ENCODE results near the gene WDCP.

- no peak for TF ChIP-seq RAD21 (IDR thresholded peaks at IDR 0.05; ENCODE audit: low read depth)
- TF ChIP-seq MAX (IDR thresholded peaks at IDR 0.05): no peak
- no peak for TF ChIP-seq REST (IDR thresholded peaks at IDR 0.05; ENCODE audit: low read depth)
- no peak for TF ChIP-seq ZBTB7A (IDR thresholded peaks at IDR 0.05; ENCODE audit: low read depth)
- TF ChIP-seq TEAD4 (IDR thresholded peaks at IDR 0.05): peak; percentile 10; the same call in 1 of the 2 replicates
- TF ChIP-seq EP300 (IDR thresholded peaks at IDR 0.05; ENCODE audit: borderline replicate concordance): no peak
- TF ChIP-seq TAF1 (IDR thresholded peaks at IDR 0.05; ENCODE audit: low read depth): peak; percentile 31; the same call in 1 of the 2 replicates
- TF ChIP-seq CREB1 (IDR thresholded peaks at IDR 0.05; ENCODE audit: low read depth): no peak
Observed at GRCh38 chr2:24076849-24077534, 29.8 kb upstream of the WDCP start.

All from Ishikawa (cell line).